A549 (cell line): Measurements from ENCODE around the gene SEMA3E.

Experiments used
- BHLHE40 ChIP-seq: IDR thresholded peaks from 2 replicates; pipeline ENCODE4 v1.6.1; 2012; ENCODE audit warnings: low read depth, low read length, inconsistent platforms
- CTCF ChIP-seq: fragments of >200 bp; sonication (Bioruptor Twin); formaldehyde crosslinking; IDR thresholded peaks from 3 replicates; pipeline ENCODE4 v1.5.1; 2016
- HMGXB4 ChIP-seq: fragments of 250-450 bp; sonication (Bioruptor Pico); IDR thresholded peaks from 2 replicates; pipeline ENCODE4 v1.5.0; 2021; ENCODE audit warnings: mild to moderate bottlenecking, moderate library complexity, borderline replicate concordance
- HOXA7 ChIP-seq: fragments of 250-450 bp; sonication (Bioruptor Pico); IDR thresholded peaks from 2 replicates; pipeline ENCODE4 v1.5.0; 2020; ENCODE audit warnings: mild to moderate bottlenecking, moderate library complexity
- KDM1A ChIP-seq: fragments of 200-600 bp; sonication (generic); IDR thresholded peaks from 2 replicates; pipeline ENCODE4 v1.6.1; 2016; ENCODE audit warnings: low read depth, mild to moderate bottlenecking
- MAX ChIP-seq: IDR thresholded peaks from 2 replicates; pipeline ENCODE4 v1.6.1; 2012
- MYC ChIP-seq: IDR thresholded peaks from 2 replicates; pipeline ENCODE4 v1.6.1; 2012; ENCODE audit warnings: mild to moderate bottlenecking, inconsistent platforms, low read length, improper control_type of control experiment, borderline replicate concordance
- POLR2A ChIP-seq: IDR thresholded peaks from 2 replicates; pipeline ENCODE4 v1.6.1; 2012; ENCODE audit warnings: mild to moderate bottlenecking, low read length

GRCh38 chr7:83574616-83575015 is 74.3 kb downstream of the SEMA3E start:
- TF ChIP-seq CTCF, result no peak
- no peak for TF ChIP-seq BHLHE40
- no peak for TF ChIP-seq KDM1A
- no peak for TF ChIP-seq HMGXB4 (CRISPR knock-in tag)
- no peak for TF ChIP-seq HOXA7 (CRISPR knock-in tag)
- no peak for TF ChIP-seq POLR2A
- TF ChIP-seq MYC, result no peak
- TF ChIP-seq MAX, result no peak
